COLO668 (cell line): ENCODE data around the gene ITPK1.

Experiments
- DNase-seq: peaks from one replicate; lab custom pipeline; 2025; ENCODE audit not compliant: unreplicated experiment; lab: John Stamatoyannopoulos, UW

ITPK1 gene

DNA sequence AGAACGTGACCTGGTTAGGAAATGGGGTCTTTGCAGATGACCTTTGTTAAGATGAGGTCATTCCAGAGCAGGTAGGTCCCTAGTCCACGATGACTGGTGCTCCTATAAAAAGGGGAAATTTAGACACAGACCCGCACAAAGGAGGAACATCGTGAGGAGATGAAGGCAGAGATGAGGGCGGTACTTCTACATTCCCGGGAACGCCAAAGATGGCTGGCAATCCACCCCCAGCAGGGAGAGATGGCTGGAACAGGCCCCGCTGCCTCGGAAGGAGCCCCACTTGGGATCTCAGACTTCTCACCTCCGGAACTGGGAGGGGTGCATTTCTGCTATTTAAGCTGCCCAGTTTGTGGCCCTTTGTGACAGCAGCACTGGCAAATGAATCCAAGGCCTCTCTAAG, 85.0 kb downstream of the ITPK1 start:
- no peak for DNase-seq

DNA sequence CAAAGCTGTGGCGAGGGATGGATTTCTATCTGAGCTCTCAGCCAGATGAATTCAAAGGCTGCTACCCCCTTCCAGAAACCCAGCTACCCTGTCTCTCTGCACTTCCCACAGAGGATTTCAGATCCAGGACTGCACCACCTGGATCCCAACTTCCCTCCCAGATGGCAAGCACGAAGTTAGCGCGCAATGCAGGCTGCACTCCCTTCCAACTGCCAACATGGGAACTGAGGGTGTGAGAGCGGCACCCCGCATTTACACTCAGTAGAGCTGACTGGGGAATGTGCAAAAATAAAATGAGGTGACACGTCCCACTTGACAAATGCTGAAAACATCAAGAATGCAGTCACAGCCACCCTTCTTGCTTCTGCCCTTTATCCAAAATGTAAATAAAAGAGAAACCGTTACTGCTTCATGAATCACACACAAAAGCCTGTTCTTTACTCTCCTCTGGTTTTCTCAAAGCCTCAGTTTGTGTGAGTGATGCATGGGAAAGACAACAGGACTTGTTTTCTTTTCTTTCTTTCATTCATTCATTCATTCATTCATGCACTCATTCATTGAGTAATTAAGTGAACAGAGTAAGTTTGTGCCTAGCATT, 85.7 kb downstream of the ITPK1 start:
- no peak for DNase-seq

DNA sequence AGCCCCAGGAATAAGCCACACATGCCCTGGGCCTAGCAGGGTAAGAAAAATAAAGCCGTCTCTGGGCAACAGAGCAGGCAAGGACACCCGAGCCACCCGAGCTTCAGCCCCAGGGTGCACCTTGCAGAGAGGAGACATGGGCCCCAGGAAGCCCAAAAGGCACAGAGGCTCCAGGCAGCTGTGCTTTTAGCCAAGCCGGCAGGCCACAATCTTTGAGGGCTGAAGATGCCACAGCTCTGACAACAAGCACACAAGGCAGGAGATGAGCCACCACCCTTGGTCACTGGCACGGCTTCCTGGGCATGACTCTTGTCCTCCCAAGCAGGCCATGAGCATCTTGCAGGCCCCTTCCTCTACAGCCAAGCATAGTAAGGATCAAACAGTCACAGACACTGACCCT, 86.3 kb downstream of the ITPK1 start:
- no peak for DNase-seq

DNA sequence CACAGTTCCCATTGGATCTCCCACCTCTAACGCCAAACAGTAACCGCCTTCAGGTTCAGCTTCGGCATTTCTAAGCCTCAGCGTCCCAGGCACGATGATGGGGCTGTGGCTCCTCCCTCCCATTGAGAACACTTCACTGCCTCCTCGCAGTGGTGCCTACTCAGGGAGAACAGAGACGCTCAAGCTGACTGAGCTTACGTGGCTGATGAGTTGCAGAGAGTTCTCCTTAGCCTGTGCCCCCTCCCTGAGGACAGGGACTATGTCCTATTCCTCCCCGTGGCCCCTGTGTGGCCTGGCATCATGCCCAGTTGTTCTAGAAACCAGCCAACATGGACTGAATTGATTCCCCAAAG, 87.0 kb downstream of the ITPK1 start:
- no peak for DNase-seq

DNA sequence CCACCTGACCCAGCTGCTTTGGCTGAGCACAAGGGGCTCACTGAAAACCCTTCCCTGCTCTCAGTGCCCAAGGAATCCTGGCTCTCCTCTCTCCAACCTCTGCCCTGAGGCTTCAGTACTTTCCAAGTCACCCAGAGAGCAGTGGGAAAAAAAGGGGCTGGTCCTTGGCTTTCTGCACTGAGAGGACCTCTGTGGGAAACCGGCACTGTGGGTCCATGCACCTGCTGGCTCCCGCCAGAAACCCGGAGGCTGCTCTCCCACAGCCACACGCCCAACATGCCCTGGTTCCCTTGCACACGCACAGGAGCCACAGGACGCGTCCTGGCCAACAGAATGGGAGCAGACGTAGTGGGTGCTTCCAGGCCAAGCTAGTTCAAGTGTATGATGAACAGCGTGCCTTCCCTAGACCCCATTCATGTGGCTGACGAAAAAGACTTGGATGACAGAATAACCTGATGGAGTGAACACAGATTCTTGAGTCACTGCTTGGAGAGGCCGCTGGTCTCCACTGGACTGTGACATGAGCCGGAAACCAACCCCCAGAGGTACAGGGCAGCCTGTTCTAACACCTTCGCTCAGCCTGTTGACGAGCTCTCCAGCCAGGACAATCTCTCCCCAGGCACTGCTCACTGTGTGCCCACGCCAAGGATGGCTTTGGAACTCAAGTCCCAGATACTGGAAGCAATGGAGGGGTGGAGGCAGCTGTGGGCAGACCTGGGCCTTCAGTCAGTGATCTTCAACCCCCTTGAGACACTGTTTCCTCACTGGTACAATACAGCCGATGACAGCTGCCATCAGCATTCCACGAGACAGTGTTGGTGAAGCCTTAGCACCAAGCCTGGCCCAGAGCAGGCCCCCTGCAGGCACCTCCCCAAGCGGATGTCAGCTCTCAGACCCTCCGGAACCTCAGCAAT, 87.7 kb downstream of the ITPK1 start:
- DNase-seq: no peak

DNA sequence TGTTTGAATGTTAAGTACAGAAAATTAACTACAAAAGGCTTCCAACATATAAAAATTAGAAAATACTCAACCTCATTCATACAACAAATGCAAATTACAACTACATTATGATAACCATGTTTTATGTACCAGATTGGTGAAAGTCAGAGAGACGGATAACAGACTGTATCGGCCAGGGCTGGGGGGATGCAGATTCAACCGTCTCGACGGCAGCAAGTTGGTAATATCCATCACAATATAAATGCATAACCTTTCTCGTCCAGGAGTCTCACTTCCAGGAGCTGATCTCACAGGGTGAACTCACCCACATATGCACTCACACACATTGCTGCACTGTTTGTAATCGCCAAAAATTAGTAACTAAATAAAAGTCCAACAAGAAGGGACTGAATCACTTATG, 89.4 kb downstream of the ITPK1 start:
- no peak for DNase-seq

DNA sequence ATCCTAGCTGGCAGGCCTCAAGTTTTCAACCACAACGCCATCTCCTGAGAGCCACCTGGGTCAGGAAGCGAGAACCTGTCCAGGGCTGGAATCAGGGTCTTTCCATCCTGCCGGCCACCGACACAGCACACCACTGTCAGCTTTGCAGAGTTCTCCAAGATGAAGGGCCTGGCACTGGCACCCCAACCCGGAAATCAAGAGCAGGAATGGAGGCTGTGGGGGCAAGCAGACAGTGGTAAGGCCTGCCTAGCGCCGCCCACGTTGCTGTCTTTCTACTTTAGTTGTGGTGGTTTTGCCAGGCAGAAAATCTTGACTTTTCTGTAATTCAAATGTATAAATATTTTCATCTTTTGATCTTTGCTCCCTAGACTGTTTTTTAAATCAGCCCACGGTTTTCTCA, 90.7 kb downstream of the ITPK1 start:
- no peak for DNase-seq

DNA sequence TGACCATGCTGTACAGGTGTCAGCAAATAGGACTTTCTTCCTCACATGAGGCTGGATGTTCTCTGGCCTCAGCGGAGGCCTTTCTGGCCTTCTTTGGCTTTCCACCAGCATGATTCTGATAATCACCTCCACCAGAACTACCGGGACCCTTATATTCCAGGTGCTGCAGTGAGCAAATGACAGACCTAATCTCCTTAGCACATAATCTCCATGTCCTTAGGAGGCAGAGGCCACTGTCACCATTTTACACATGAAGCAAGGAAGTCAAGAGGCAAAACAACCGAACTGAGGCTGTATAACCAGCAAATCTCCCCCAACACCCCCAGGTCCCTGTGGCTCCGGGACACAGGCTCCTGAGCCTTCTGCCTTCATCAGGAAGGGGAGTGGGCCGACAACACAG, 91.2 kb downstream of the ITPK1 start:
- no peak for DNase-seq

DNA sequence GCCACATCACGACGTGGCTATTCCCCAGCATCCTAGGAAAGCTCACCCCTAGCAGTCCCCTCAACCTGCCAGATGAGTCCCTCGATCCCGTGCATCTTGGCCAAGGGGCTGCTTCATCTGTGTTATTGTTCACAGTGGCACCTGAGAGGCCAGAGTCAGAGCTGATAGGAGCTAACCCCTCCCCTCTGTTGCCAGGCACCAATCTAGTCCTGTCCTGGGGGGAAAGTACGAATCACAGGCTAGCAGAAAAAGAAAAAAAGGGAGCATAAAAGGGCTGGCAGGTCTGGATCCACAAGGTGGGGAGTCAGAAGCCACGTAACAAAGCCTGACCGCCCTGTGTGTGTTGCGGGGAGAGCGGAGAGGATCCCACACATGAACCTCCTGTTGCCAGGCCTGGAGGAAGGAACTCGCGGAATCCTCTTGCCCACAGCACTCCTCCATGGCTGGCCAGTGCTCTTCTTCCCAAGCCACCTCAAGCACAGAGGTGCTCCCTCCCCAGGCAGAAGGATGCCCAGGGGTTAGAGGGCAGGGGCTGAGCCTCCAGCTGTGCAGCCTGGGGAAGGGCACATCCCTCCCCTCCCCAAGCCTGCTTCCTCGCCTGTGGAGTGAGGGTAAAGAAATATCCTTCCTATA, 91.8 kb downstream of the ITPK1 start:
- no peak for DNase-seq

DNA sequence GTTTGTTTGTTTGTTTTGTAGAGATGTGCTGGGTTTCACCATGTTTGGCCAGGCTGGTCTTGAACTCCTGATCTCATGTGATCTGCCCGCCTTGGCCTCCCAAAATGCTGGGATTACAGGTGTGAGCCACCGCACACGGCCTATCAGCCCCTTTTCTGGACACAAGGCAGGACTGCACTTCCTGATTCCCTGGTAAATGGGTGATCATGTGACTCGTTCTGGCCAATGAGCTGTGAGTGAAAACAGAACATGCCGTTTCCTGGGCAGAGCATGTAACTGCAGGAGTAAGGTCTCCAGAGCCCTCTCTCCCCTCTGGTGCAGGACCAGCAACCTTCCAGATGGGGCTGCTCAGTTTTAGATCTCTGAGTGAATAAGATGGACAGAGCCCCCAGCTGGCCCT, 92.7 kb downstream of the ITPK1 start:
- peak; percentile 21 for DNase-seq

DNA sequence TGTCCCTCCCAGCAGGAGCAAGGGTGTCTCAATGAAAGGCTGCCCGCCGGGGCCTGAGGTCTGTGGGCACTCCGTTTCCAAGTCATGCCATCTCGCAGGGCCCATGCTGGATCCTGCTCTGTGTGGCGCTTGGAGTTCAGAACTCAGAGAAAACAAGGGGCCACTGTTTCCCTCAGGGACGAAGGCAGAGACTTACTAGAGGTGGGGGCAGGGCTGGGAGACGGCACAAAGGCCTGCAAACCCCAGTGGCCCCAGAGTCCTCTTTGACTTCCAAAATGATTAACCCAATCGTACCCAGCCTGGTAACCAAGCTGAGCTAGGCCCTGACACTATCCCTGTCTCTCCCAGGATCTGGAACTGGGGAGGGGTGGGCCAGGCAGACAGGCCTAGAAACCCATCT, 95.8 kb downstream of the ITPK1 start:
- DNase-seq: no peak

DNA sequence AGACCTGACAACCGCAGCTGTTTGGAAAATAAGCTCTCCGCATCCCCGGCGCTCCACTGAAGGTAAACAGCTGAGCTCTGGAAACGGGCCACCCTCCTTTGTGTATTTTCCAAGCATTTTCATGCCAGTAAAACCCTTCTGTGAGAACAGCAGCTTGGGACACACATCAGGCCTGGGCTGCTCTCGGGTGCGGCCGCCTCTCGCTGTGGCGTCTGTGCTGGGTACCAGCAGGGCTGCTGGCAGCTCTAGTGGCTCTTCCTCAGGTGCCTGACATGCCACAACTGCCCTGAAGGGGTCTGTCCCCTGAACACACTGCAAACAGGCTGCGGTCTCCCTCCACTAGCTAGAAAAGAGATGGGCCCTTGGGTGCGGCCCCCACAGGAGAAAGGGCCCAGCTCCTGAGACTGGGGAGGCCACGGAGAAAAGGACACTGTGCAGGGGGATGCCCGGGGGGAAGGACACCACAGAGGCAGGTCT, 96.3 kb downstream of the ITPK1 start:
- DNase-seq: no peak

DNA sequence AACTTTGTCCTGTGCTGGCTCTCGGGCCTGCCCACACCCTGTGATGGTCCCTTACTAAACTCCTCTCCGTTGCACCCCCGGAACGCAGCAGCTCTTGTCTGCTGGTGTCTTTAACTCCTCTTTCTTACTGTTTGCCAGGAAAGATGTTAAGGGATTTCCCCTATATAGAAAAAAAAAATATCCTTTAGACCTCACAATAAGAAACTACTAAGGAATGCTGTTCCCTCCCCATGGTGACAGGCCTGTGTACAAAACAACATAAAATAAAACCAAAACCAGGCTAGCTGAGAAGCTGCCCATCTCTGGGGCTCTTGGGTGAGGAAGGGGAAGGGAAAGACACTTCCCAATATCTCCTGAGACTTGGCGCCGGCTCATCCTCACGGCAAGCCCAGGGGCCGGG, 97.4 kb downstream of the ITPK1 start:
- DNase-seq: no peak

DNA sequence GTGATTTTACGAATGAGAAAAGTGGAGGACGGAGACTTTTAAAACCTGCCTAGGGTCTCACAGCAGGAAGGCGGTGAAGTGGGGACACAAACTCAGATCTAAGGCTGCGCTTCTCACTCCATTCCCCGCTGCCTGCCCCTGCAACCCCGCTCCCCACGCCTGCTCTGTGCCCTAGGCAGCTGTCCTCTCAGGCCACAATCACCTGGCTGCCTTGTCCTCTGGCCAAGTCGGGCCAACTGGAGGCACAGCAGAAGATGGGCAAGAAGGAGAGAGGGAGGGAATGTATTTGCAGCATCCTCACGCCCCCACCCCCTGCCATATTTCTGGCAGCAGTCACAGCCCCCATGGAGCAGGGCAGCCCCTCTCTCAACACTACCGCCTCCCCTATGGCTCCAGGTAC, 97.8 kb downstream of the ITPK1 start:
- no peak for DNase-seq

DNA sequence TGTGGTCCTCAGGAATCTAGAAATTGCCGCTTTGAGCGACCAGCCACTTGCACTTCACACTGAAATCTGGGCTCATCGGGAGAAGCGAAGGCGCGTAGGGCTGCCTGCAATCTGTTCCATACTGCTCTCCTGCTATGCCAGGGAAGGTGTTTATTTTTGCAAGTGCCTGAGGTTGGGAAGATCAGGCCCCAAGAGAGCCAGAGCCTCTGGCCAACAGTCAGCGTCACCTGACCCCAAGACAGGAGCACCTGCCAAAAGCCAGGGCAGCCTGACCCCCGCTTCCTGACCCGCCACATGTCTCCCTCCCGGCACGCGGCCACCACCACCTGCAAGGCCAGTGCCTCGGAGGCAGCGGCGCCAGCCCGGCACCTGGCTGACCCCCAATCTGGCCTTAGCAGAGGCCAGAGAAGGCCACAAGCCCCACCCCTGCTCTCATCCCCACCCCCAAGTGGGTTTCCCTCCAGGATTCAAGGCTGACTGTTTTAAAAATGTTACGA, 98.4 kb downstream of the ITPK1 start:
- DNase-seq: no peak

DNA sequence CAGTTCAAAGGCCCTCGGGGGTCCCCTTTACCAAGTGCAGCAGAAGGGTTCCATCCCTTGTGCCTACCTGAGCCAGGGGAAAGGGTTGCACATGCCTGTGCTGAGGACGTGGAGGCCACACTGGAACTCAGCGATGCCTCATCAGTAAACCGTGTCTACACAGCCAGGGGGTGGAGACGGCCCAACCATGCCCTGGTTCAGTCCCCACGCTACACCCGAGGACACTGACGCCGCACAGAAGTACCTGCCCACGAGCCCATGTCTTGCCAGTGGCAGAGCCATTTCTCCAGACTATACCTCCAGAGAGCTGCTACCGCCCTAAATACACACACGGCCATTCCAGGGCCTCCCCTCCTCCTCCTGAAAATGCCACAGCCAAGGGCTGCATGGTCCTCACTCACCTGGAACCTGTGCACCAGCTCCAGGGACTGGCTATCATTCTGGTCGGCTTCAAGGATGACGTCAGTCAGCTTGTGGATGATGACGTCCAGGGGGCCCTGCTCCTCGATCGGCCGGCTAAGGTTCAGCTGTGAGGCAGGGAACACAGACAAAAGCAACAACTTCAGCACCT, 99.4 kb downstream of the ITPK1 start:
- DNase-seq: no peak

DNA sequence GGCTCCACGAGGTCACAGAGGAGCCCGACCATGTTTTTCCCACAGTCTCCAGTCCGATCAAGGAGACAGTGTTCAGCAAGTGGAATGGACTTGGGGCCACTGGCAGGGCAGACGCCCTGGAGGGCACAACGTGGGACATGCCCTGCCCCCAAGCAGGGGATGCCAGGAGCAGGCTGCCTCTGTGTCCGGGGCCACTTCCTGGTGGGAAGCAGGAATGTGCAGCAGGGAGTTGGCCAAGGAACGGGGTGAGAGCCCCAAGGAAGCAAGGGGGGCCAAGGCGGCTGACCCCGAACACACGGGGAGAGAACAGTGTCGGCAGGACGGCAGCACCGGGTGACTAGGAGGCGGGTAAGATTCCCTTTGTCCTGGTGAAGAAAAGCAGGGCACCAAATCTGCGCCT, 100.2 kb downstream of the ITPK1 start:
- DNase-seq: no peak

DNA sequence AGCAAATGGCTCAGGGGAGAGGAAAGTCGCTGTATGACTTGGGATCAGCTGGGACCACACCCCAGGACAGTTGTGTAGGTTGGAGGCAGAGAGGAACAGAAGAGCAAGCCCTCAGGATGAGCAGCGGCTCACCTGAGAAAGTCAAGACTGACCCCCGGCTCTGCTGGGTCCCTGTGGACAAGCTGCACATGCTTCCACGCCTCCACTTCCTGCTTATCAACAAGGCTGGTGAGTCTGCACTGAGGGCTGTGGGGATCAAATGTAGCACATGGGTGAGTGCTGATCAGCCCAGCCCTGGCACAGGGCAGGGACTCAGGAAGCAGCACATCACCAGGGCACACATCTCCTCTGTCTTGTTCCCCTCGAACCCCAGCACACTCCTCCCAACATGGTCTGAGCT, 100.7 kb downstream of the ITPK1 start:
- DNase-seq: no peak

DNA sequence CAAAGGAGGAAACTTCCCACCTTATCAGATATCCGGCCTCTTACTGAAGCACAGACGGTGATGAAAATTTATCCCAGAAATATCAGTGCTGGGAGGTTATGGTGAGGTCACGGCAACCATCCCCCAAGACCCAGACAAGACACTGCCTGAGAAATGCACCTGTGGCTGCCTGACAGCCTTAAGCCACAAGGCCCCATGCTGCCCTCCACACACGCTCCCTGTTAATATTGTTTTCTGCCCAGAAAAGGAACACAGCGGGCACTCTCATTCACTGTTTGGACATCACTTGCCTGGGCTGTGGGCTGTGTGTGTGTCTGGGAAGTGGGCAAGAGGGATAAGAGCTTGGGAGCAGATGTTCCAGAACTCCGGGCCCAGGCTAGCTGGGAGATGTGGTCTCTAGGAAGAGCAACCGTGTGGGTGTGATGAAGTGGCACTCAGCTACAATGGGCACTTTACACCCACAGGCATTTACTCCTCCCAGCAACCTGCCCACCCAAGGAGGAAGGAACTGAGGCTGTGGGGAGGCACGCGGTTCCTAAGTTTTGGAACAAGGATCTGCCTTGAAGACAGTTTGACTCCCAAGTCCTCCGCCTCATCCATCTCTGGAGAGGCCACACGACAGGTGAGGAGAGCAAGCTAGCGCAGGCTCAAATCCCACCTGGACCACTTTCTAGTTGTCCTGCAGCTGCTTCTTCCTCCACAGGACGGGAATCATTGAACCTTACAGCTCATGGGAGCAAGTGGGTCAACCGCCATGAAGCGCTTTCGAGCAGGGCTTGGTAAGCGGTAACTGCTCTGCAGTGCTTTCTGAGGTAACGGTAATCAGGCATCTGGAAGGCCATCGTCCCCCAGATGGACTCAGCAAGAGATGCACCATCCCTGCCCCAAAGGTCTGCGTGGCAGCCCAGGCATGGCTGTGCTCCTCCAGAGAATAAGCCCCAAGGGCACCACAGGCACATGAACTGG, 101.4 kb downstream of the ITPK1 start:
- no peak for DNase-seq

DNA sequence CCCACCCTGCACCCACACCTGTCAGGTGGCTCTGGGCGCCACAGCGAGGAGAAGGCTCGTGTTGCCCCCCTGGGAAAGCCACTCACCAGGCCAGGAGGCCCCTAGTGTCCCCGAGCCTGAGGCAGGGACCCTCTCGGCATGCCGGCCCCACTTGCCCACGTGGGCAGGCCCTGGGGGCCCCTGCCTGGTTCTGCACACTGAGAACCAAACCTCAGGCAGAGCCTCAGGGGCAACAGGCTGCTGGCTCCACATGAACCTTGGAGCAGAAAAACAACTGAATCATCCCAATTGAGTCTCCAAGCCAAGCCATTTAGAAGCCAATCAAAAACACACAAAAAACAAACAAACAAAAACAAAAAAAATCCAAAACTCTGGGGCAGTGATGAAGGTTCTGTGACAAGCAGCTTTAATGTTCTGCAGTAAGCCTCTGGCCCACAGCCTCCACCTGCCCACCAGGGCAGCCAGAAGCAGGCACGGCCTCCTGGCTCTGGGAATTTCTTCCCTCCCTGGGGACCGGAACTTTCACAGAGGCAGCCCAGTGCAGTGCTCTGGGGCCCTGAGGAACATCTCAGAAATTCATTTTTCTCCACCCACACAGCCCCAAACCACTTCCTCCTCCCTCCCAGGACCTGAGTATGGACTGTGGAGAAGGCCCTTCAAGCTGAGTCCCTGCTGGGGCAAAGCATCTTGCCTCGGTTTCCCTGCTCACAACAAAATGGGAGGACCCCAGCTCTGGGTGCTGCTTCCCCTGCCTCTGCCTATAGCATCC, 102.6 kb downstream of the ITPK1 start:
- DNase-seq: no peak
